Measurements from ENCODE around the gene SP3. TPM values are rescaled to one million over a fixed set of nuclear protein-coding genes. Genes with fewer than 3 reads are reported as not detected.

The SP3 gene
- polyA plus RNA-seq, 4 donors: 100 to 135 (median 126) TPM

DNA sequence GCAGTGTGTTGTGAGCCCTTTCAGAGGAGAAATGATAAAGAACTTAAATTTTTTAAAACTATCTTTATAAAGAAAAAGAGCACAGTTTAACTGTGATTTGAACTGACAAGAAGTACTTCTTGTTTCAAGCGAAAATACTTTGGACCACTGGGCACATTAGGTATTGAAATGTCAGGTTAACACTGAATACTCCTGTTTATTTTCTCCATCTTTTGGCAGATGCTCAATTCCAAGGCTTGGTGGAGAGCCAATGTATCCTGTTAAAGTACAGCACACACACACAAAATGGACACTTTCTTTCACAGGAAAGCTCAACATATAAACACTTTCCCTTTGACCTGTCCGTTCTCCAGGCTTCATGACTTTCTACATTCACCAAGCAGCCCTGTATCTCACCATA lies 32.6 kb upstream of the SP3 start:
- no peak for DNase-seq (ENCODE audit: low read depth in 4 of 4, low spot score in 3 of 4)

DNA sequence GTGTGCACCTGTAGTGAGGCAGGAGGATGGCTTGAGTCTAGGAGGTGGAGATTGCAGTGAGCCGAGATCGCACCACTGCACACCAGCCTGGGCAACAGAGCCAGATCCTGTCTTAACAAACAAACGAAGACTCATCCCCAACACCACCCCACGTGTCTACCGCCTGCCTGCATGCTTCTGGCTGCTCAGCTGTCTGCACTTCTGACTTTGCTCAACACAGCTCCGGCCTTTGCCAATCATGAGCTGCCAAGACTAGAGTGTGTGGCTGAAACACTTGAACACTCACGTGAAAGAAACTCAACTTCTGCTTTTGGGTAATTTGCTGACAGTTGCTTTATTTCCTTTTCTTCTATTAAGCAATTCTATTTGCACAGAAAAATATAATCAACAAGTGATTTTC lies 32.1 kb upstream of the SP3 start:
- DNase-seq (ENCODE audit: low read depth in 4 of 4, low spot score in 3 of 4): no peak

DNA sequence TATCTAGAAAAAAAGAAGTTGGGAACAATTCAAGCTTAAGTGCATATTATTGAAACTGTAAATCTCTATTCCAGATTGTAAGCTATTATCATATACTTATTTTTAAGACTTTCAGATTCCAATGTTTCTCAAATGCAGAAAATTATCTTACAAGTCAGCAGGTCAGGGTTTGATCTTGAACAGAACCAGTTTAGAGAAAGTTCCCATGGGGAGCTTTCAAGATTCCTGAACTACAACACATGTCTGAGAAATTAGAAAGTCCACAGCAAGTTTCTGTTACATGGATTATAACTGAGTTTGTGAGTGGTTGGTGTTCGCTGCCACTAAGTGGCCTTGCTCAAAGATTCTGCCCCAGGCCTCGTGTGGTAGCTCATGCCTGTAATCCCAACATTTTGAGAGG lies 31.6 kb upstream of the SP3 start:
- DNase-seq (ENCODE audit: low read depth in 4 of 4, low spot score in 3 of 4): no peak

DNA sequence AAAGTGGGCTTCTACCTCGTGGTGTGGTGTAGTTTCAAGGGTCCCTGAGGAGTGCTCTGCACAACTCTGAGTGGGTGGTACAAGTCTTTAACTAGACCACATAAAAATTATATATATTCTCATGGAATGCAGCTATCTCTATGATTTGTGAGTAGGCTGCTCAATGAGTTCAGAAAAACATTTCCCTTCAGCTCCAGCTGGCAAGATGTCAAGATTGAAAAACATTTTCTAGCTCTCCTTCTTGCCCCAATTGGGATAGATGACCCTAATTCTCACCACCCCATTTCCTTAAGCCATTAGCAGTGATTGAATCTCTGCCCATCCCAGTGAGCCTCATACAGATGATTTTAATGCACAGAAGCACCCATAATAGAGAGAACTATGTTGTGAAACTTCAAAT lies 28.3 kb upstream of the SP3 start:
- DNase-seq (ENCODE audit: low read depth in 4 of 4, low spot score in 3 of 4): no peak

DNA sequence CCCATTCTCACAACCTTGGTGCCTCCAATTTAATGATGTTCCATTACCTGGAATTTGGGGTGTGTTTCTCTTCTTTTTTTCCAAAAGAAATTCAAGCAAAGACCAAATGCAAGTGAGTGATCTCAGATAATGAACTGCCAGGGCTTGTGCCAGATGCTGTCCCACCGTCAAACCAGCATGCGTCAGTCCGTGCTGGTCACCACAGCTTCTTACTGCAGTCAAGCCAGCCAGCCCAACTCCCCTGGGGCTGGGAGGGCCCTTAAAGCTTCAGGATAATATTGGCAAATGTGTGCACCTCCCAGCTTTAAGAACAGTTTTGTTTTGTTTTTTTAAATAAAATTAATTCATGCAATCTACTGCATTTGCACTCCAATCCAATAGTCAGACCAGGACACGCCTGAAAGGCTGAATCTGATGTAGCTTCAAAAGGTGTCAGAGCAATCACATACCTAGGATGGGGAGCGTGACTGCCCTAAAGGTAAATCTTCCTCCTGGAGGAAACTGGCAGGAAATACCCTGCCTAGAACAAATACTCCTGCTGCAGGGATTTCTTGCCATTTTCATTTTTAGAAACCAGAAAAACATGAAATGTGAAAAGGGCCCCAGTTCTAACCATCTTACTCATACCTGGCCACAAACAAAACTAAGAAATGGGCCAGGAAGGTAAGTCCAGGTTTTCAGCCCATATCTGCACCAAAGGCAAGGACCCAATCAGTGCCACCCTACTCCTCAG lies 26.8 kb upstream of the SP3 start:
- DNase-seq (ENCODE audit: low read depth in 4 of 4, low spot score in 3 of 4): no peak

DNA sequence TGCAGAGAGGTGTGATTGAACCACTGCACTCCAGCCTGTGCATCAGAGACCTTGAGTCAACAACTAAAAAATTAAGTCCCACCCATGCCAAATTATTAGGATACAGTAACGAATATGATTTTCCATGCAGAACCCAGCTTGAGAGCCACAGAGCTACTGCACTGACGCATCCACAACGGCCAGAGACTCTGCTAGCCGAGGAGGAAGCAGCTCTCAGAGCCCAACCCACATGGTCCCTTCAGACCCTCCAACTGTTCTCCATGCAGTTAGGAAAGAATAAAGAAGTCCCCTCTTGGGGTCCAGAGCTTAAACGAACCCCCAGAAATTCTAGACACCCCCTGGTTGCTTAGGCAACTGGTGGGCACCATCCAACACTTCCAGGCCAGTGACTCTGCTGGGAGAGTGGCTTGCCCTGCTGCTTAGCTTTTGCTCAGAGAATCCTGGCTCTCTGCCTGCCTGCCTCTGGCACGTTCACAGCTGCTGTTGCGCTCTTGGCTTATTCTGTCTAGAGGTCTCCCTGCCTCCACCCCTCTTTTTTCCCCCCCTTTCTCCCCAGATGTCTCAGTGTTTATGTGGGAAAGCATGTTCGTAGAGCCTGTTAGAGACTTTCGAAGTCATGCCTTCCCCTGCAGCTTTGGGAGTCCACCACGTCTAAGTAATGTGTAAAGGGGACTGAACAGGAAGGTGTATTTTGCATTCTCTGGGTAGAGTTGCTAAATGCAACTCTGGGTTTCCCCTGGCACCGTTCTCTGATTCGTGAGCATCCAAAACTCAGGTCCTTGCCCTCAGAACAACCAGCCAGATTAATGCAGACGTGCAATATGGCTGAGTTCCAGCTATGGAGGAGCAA lies 26.0 kb upstream of the SP3 start:
- no peak for DNase-seq (ENCODE audit: low read depth in 4 of 4, low spot score in 3 of 4)

DNA sequence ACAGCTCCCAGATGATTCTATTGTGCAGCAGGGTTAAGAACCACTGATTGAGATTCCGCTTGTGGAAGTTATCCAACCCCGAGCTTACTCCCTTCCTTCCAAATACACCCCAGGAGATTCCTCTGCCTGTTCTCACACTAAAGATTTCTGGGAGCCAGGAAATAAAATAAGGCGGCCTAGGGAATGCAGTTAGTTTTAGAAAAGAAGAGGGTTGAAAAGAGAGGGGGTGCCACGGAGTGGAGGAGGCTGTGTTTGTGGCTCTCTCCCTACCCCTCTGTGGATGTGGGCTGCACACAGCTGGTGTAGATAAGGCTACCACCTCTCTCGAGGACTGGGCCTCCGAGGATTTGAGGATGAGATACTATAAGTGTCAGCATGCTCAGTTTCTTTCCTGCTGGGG lies 25.1 kb upstream of the SP3 start:
- no peak for DNase-seq (ENCODE audit: low read depth in 4 of 4, low spot score in 3 of 4)

DNA sequence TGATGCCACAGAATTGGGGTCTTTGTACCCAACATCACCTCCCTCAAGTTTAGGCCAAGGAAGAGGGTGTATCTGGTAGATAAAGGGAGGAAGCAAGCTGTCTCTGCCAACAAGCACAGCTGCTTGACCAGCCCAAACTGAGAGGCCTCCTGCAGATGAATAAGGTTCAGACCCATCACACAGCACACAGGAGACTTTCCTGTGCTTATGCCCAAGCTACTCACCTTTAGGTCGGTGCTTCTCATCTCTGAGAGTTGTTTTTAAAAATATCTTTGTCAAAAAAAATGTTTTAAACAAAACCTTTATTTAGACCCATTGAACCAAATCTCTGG lies 24.7 kb upstream of the SP3 start:
- no peak for DNase-seq (ENCODE audit: low read depth in 4 of 4, low spot score in 3 of 4)

DNA sequence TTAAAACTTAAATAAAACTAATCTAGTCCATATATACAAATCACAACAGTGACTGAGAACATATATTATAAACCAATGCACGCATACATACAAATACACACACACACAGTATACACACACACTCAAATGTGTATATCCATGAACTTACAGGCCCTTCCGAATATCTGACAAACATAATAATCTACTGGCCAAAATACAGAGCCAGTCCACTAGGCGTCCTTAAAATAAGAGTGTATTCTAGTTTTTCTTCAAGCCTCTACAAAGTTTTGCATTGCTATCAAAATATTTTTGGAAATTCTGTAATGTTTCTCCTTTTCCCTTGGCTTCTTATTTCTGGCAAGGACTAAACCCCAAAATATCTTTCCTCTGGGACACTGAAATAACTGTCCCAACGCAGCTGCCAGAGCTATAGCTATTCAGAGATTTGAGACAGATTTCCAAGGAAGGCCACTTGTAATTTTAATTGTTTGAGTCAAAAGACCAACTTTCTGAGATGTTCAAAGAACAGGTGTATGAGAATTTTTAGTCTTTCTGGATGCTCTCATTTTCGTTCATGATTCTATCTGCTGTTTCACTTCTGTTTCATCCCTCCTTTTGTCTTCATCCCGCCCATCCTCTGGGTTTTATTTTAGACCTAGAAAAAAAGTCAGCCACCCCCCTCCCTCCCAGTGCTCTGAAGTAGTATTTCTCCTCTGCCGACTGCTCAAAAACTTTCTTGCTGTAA lies 24.1 kb upstream of the SP3 start:
- DNase-seq (ENCODE audit: low read depth in 4 of 4, low spot score in 3 of 4): no peak

DNA sequence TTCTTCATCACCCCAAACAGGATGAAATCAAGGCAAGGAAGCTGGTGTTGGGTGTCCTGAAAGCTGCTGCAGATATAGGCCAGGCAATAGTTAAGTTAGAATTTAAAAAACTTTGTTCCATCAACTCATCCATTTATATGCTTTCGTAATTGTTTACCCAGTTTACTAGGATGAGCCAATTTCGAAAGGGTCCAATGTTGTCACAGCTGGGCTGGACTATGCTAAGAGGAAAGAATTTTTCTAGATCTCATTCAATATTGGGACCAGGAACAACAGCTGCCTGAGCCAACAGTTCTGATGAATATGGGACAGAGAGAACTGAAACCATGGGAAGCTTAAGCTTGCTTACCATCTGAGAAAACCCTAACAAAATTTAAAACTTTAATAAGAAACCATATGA lies 21.6 kb upstream of the SP3 start:
- DNase-seq (ENCODE audit: low read depth in 4 of 4, low spot score in 3 of 4): no peak

DNA sequence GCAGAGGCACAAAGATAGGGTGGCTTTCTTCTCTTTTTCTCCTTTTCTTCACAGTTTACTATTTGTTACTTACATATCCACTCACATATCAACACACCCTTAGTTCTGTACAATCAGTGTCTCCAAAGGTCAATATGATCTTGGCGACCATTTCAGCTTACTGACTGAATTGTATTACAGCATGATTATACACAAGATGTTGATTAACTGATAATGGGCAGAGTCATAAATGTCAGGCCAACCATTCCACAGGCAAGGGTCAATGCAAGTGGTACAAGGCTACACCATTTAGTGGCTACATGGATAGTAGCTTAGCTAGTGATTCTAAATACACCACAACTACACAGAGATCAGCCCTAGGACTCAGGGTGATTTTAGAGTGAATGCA lies 20.4 kb upstream of the SP3 start:
- no peak for DNase-seq (ENCODE audit: low read depth in 4 of 4, low spot score in 3 of 4)

DNA sequence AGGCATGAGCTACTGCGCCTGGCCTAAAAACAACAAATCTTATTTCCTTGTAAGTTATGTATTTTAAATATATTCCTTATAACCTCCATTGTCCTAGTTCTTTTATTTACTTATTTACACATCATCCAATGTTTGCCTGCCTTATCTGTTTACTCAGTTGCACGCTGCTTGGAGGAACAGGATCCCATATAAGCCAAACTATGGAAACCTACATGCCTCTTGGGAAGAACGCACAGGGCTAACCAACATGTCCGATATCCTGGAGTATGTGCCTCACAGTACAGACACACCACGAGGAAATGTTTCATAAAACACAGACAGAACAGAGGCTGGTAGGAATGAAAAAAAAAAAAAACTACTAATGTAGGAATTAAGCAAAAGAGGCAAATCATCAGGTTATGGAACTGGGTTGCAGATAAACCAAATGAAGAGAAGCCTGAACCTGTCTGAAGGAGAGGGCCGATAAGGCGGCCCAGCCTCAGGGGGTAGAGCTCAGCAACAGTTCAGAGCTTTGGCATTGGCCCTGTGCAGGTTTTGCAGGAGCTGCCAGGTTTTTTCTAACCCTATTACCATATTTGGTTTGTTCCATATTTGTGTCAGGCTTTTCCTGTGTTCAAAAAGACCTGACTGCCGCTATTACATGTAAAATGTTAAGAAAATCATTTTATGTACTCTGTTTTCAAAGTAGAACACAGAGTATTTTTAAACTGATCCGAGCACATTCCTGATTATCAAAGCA lies 19.9 kb upstream of the SP3 start:
- no peak for DNase-seq (ENCODE audit: low read depth in 4 of 4, low spot score in 3 of 4)

DNA sequence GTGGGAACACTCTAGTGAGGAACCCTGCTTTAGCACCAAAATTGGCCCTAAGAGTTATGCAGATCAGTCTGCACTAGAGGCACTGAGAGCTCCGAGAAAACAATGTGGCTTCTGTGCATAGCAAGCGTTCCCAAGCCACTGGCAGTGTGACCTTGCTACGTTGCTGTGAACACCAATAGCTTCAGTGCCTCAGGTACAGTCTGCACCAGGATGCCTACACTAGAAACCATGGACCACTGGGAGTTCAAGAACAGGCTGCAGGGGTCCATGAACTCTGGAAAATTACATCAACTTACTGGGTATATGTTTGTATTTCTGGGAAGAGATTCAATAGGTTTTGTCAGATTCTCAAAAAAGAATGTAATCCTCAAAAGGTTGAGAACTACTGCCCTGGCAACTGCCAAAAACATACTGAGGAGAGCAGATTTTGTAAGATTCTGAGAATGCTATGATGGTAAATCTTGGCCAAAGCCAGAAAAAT lies 18.3 kb upstream of the SP3 start:
- no peak for DNase-seq (ENCODE audit: low read depth in 4 of 4, low spot score in 3 of 4)

DNA sequence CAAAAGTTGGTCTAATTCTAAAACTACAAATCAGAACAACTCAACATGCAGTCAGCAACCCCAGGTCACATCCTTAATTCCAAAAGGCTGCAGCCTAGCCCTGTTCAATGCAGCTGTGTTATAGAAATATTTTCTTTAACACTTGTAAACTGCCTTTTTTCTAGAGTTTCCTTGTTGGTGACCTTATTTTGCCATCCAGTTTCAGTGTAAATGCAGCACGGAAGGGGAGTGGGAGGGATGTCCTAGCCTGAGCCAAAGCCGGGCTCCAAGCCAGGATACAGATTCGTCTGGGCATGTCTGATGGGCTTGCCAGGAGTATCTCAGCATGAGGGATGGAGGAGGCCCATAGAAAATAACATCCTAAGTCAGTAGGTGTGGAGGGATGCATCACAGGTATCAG lies 17.7 kb upstream of the SP3 start:
- no peak for DNase-seq (ENCODE audit: low read depth in 4 of 4, low spot score in 3 of 4)

DNA sequence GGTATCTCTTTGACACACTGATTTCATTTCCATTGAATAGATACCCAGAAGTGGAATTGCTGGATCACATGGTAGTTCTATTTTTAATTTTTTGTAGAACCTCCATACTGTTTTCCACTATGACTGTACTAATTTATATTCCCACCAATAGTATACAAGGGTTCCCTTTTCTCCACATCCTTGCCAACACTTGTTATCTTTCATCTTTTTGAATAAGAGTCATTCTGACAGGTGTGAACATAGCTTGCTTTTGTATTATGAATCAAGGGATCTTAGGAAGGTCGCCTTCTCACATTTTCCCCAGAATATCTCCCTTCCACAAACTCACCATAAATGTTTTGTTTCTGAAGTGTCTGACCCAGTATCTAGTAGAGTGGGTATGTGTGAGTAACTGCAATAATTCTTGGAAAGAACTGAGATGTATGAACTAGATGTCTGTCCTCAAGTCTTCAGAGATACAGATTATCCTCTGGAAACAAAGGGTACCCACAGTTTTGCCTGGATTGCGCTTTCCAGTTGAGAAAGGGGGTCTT lies 17.1 kb upstream of the SP3 start:
- DNase-seq (ENCODE audit: low read depth in 4 of 4, low spot score in 3 of 4): no peak

DNA sequence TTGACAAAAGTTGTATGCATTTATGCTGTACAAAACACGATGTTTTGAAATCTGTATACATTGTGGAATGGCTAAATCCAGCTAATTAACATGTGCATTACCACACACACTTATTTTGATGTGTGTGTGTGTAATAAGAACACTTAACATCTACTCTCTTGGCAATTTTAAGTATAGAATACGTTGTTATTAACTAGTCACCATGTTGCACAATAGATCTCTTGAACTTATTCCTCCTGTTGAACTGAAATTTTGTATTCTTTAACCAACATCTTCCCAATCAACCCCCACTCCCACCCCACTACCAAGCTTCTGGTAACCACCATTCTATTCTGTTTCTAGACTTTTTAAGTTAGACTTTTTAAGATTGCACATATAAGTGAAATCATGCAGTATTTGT lies 16.3 kb upstream of the SP3 start:
- no peak for DNase-seq (ENCODE audit: low read depth in 4 of 4, low spot score in 3 of 4)

DNA sequence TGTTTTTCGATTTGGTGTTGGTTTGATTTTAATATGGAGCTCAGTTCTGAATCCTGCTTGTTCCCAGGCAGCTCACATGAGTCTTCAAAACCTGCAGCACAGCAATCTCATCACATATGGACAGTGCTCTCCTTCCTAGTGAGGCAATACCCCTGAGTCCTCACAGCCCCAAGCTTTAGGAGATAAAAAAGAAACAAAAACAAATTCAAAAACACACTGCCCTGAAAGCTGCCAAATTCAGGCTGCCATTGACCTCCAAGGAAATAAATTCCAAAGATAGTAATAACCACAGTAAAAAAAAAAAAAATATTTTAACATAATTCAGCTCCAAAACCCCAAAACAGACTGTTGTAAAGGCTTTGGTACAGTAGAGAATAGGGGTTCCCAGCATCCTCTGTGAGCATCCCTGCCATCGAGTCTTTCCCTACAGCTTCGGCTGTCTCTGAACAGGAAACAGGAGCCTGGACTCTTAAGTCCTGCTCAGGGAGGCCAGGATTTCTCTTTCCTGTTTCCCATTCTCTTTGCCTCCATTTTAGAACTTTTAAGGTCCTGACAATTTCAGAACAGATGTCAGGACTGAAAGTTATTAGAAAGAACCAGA lies 14.7 kb upstream of the SP3 start:
- no peak for DNase-seq (ENCODE audit: low read depth in 4 of 4, low spot score in 3 of 4)

DNA sequence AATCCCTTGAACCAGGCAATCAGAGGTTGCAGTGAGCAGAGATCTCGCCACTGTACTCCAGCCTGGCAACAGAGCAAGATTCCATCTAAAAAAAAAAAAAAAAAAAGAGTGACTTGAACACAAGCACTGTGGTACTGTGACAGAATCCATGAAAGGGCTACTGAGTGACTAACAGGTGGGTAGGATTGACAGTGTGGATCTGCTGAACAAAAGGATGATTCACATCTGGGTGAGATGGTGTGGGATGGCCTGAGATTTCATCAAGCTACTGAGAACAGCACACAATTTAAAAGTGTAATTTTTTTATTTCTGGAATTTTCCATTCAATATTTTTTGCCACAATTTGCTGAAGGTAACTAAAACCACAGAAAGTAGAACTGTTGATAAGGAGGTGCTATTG lies 13.3 kb upstream of the SP3 start:
- DNase-seq (ENCODE audit: low read depth in 4 of 4, low spot score in 3 of 4): no peak

DNA sequence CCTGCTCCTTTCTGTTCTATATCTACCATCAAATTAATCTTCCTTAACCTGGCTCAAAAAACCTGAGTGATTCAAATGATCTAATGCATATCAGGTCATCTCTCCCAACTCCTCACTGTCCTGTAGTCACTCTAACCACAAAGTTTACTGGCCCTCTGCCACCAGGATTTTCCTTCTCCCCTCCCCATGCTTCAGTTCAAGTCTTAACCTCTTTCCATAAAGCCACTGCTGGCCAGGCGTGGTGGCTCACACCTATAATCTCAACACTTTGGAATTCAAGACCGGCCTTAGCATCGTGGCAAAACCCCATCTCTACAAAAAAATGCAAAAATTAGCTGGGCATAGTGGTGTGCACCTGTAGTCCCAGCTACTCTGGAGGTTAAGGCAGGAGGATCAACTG lies 7.5 kb upstream of the SP3 start:
- no peak for DNase-seq (ENCODE audit: low read depth in 4 of 4, low spot score in 3 of 4)

DNA sequence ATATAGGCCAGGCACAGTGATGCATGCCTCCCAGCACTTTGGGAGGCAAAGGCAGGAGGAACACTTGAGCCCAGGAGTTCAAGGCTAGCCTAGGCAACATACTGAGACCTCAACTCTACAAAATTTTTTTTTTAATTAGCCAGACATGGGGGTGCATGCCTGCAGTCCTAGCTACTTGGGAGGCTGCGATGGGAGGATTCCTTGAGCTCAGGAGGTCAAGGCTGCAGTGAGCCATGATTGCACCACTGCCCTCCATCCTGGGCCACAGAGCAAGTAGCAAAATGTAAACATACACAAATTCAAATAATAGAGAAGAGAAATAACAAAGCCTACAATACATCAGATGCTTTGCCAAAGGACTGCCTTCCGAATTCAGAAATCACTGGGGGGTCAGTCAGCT lies 7.0 kb upstream of the SP3 start:
- DNase-seq (ENCODE audit: low read depth in 4 of 4, low spot score in 3 of 4): no peak
